GM21526 (cell line): Measurements from ENCODE around the gene MECR.

Experiments used
- ATAC-seq: cut with Tn5 transposase; IDR thresholded peaks from one replicate; pipeline ENCODE4 v1.9.1; 2021; ENCODE audit warnings: moderate library complexity; ENCODE audit not compliant: unreplicated experiment, low FRiP score

The MECR gene

GRCh38 chr1:29142714-29143113 lies 88.0 kb downstream of the MECR start:
- no peak for ATAC-seq
